ENCODE data around the gene VEGFC.

VEGFC gene

DNA sequence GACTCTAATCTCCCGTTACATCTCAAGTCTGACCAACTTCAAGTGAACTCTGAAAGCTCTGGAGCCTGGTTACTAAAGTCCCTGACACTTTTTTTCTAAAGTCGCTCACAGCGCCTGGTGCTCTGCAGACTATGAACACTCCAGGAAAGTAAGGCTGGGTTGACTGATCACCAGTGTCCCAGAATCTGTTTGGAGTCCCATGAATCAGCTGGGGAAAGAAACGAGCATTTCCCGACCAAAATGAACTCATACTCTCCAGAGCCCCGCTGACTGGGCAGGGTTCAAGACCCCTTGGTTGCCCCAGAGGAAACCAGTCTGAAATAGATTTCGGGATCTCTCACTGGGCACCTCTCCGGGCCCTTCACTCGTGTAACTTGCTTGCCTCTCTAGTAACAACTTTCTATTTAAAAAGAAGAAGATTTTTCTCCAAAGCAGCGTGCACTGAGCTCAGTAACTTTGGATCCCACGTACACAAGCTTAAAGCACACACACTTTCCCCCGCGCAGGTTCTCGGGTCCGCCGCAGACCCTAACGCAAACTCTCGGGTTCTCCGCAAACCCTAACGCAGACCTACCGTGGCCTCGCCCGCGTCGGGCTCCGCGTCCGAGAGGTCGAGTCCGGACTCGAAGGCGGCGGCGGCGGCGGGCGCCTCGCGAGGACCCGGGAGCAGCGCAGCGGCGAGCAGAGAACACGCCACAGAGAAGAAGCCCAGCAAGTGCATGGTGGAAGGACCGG lies 964 bp downstream of the VEGFC start:
- TF ChIP-seq BHLHE40 (IDR thresholded peaks at IDR 0.05; ENCODE audit: borderline replicate concordance) (no peak), L3MBTL2 (conservative IDR thresholded peaks at IDR 0.05) (peak; percentile 63)
- ChIA-PET POLR2A (interaction anchor here (0.9 to 1.1 kb wide), 3 partner anchors 12 to 650 kb away, joined by 3 to 4 read pairs (median 3); partner anchors contain the start of gene AGA), CTCF (interaction anchor here (0.6 to 2.0 kb wide), 4 partner anchors 8 to 798 kb away, joined by 3 to 15 read pairs (median 5); no protein-coding TSS in a partner anchor)
- DNase-seq (ENCODE audit: extremely low spot score), result peak; percentile 39

DNA sequence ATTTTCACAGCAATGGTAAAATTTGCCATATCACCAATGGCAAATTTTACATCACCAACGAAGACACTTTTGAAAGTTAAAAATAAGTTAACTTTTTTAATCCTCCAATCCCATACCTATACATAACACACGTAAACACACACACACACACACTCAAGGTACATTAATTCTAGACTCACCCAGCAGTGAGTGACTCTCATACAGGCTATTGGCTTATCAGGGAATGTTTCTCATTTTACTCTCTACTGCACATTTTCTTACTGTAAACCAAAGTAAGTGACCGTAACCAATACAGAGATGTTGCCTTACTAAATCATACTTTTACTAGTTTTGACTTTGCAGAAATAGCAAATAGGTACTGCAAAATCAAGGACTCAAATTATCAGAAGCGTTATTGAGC lies 2.3 kb downstream of the VEGFC start:
- DNase-seq (ENCODE audit: extremely low spot score), result no peak
- POLR2A ChIA-PET, result no interaction called here
- TF ChIP-seq SUZ12 (IDR thresholded peaks at IDR 0.05), result no peak
- no peak for TF ChIP-seq NFRKB (IDR thresholded peaks at IDR 0.05)
- no peak for TF ChIP-seq FOXM1 (IDR thresholded peaks at IDR 0.05; ENCODE audit: borderline replicate concordance)
- TF ChIP-seq TARDBP (IDR thresholded peaks at IDR 0.05), result no peak
- CTCF ChIA-PET, result no interaction called here

DNA sequence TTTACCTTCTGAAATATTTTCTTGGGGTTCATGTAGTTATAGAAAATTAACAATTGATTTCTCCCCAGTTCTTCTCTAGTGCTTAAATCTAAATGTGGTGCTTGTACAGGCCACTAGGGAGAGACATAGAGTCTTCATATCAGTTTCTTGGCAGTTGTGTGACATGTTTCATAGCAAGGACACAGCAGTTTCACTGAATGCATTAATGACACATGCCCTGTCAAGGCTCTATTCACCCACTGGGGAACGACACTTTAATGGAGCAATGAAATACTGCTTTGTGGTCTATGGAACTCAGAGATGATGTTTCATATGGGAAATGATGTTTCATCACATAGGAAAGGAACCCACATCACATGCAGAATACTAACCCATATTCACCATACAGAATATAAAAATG lies 2.8 kb downstream of the VEGFC start:
- TF ChIP-seq HDGF (IDR thresholded peaks at IDR 0.05; ENCODE audit: borderline replicate concordance) (no peak), PKNOX1 (IDR thresholded peaks at IDR 0.05) (peak; percentile 89)
- peak; percentile 53 for DNase-seq (ENCODE audit: extremely low spot score)
- POLR2A ChIA-PET, result no interaction called here
- CTCF ChIA-PET, result no interaction called here

GRCh38 chr4:176788971-176789370 lies 3.8 kb downstream of the VEGFC start:
- no peak for DNase-seq (ENCODE audit: extremely low spot score)
- POLR2A ChIA-PET, result no interaction called here
- no peak for TF ChIP-seq HDGF (IDR thresholded peaks at IDR 0.05; ENCODE audit: borderline replicate concordance)
- TF ChIP-seq ZNF384 (IDR thresholded peaks at IDR 0.05), result no peak
- no peak for TF ChIP-seq SUZ12 (IDR thresholded peaks at IDR 0.05)
- no peak for TF ChIP-seq FOXM1 (IDR thresholded peaks at IDR 0.05; ENCODE audit: borderline replicate concordance)
- no peak for TF ChIP-seq FOXA1 (IDR thresholded peaks at IDR 0.05)
- no peak for TF ChIP-seq TARDBP (IDR thresholded peaks at IDR 0.05)
- no peak for TF ChIP-seq BHLHE40 (IDR thresholded peaks at IDR 0.05; ENCODE audit: borderline replicate concordance)
- TF ChIP-seq L3MBTL2 (conservative IDR thresholded peaks at IDR 0.05), result no peak
- no peak for TF ChIP-seq PKNOX1 (IDR thresholded peaks at IDR 0.05)
- TF ChIP-seq ARNT (IDR thresholded peaks at IDR 0.05), result no peak
- no peak for TF ChIP-seq SP1 (IDR thresholded peaks at IDR 0.05)
- no peak for TF ChIP-seq NFRKB (IDR thresholded peaks at IDR 0.05)
- TF ChIP-seq FOXK2 (IDR thresholded peaks at IDR 0.05), result no peak
- no peak for TF ChIP-seq LEF1 (IDR thresholded peaks at IDR 0.05; ENCODE audit: borderline replicate concordance)
- TF ChIP-seq CTBP1 (IDR thresholded peaks at IDR 0.05; ENCODE audit: borderline replicate concordance), result no peak
- TF ChIP-seq ELF4 (IDR thresholded peaks at IDR 0.05), result no peak
- CTCF ChIA-PET, result interaction anchor here (0.6 kb wide), 1 partner anchor 138 kb away, joined by 3 read pairs; no protein-coding TSS in a partner anchor

GRCh38 chr4:176788248-176788647 lies 4.5 kb downstream of the VEGFC start:
- ChIA-PET CTCF (interaction anchor here (0.6 kb wide), 2 partner anchors 137 to 410 kb away, joined by 3 read pairs; no protein-coding TSS in a partner anchor), POLR2A (no interaction called here)
- DNase-seq (ENCODE audit: extremely low spot score), result no peak
- TF ChIP-seq TARDBP (IDR thresholded peaks at IDR 0.05), result no peak

GRCh38 chr4:176784816-176785215 lies 7.9 kb downstream of the VEGFC start:
- ChIA-PET POLR2A (no interaction called here), CTCF (no interaction called here)
- no peak for DNase-seq (ENCODE audit: extremely low spot score)
- TF ChIP-seq FOXA1 (IDR thresholded peaks at IDR 0.05) (no peak), FOXK2 (IDR thresholded peaks at IDR 0.05) (no peak), ELF4 (IDR thresholded peaks at IDR 0.05) (no peak), ARNT (IDR thresholded peaks at IDR 0.05) (no peak)

DNA sequence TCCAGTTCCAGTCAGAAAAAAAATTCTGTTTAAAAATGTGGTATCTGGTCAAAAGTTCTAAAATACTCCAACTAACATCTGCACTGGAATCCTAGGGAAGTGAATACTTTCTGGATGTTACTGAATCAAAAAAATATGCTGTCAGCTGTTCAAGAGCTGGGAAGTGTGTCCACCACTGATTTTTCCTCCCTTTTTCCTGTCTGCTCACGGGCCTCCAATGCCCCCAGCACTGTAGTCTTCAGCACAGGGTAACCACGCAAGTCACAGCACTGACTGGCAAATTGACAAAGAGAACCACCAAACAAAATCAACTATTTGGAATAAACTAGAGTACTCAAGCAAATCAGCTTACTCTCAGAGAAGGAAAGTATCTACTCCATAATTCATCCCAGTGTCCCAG lies 9.9 kb downstream of the VEGFC start:
- DNase-seq (ENCODE audit: extremely low spot score), result no peak
- ChIA-PET POLR2A (no interaction called here), CTCF (no interaction called here)
- TF ChIP-seq SP1 (IDR thresholded peaks at IDR 0.05) (no peak), BHLHE40 (IDR thresholded peaks at IDR 0.05; ENCODE audit: borderline replicate concordance) (no peak), ELF4 (IDR thresholded peaks at IDR 0.05) (no peak), PKNOX1 (IDR thresholded peaks at IDR 0.05) (no peak), NFRKB (IDR thresholded peaks at IDR 0.05) (no peak), FOXA1 (IDR thresholded peaks at IDR 0.05) (no peak), LEF1 (IDR thresholded peaks at IDR 0.05; ENCODE audit: borderline replicate concordance) (no peak), CTBP1 (IDR thresholded peaks at IDR 0.05; ENCODE audit: borderline replicate concordance) (no peak), FOXK2 (IDR thresholded peaks at IDR 0.05) (no peak)
